HepG2 (cell line): Measurements from ENCODE around the gene SPOPL. TPM values are rescaled to one million over a fixed set of nuclear protein-coding genes. Genes with fewer than 3 reads are reported as not detected.

Experiments
- ARID5B ChIP-seq: IDR thresholded peaks from 2 replicates; pipeline ENCODE4 v1.4.0; 2020; ENCODE audit warnings: mild to moderate bottlenecking, missing genetic modification reagents
- BORCS8-MEF2B ChIP-seq: sonication (generic); formaldehyde crosslinking; IDR thresholded peaks from 2 replicates; pipeline ENCODE4 v1.8.0; 2022; ENCODE audit warnings: mild to moderate bottlenecking, missing genetic modification reagents
- CREM ChIP-seq, 2 experiments: sonication (generic) in 1 of 2; formaldehyde crosslinking in 1 of 2; IDR thresholded peaks; 2 replicates each; pipeline versions ENCODE4 v1.4.0 to v1.6.1; 2016 to 2020; ENCODE audit warnings: antibody characterized with exemption in 1 of 2, mild to moderate bottlenecking in 1 of 2, missing genetic modification reagents in 1 of 2
- GATAD2A ChIP-seq: IDR thresholded peaks from 2 replicates; pipeline ENCODE4 v1.6.1; 2016
- HNRNPK ChIP-seq: fragments of 200-400 bp; formaldehyde crosslinking; IDR thresholded peaks from 2 replicates; pipeline ENCODE4 v1.6.1; 2018; ENCODE audit warnings: low read length, low read depth, moderate library complexity, mild to moderate bottlenecking; ENCODE audit not compliant: poor library complexity, severe bottlenecking
- HOXA3 ChIP-seq: sonication (generic); formaldehyde crosslinking; IDR thresholded peaks from 2 replicates; pipeline ENCODE4 v1.5.0; 2020; ENCODE audit warnings: missing genetic modification reagents
- KDM4B ChIP-seq: sonication (generic); formaldehyde crosslinking; IDR thresholded peaks from 2 replicates; pipeline ENCODE4 v1.4.0; 2020; ENCODE audit warnings: missing genetic modification reagents
- KDM5A ChIP-seq: fragments of 200-600 bp; sonication (generic); IDR thresholded peaks from 2 replicates; pipeline ENCODE4 v1.7.0; 2018; ENCODE audit warnings: antibody characterized with exemption, mild to moderate bottlenecking, low read length, borderline replicate concordance
- MEIS1 ChIP-seq: sonication (generic); formaldehyde crosslinking; IDR thresholded peaks from 2 replicates; pipeline ENCODE4 v1.9.0; 2021; ENCODE audit warnings: mild to moderate bottlenecking, missing genetic modification reagents, moderate library complexity, borderline replicate concordance
- MNT ChIP-seq: fragments of 450-650 bp; IDR thresholded peaks from 2 replicates; pipeline ENCODE4 v1.6.1; 2016
- NR2F2 ChIP-seq: IDR thresholded peaks from 2 replicates; pipeline ENCODE4 v1.6.1; 2012; ENCODE audit warnings: low read depth, inconsistent platforms, borderline replicate concordance
- NR2F6 ChIP-seq, 2 experiments: IDR thresholded peaks; 2 replicates each; pipeline ENCODE4 v1.6.1; 2016; ENCODE audit warnings: antibody characterized with exemption in 1 of 2, mild to moderate bottlenecking in 1 of 2
- POLR2A ChIP-seq, 2 experiments: IDR thresholded peaks; 2 replicates each; pipeline ENCODE4 v1.6.1; 2011; ENCODE audit warnings: low read depth in 2 of 2, low read length in 2 of 2, mild to moderate bottlenecking in 1 of 2, moderate library complexity in 1 of 2; ENCODE audit not compliant: insufficient read depth in 1 of 2
- SP2 ChIP-seq: sonication (generic); formaldehyde crosslinking; IDR thresholded peaks from 2 replicates; pipeline ENCODE4 v1.5.1; 2020; ENCODE audit warnings: mild to moderate bottlenecking, missing genetic modification reagents
- ZFY ChIP-seq: sonication (generic); formaldehyde crosslinking; IDR thresholded peaks from 2 replicates; pipeline ENCODE4 v1.4.0; 2020; ENCODE audit warnings: missing genetic modification reagents
- ZMYM4 ChIP-seq: sonication (generic); formaldehyde crosslinking; IDR thresholded peaks from 2 replicates; pipeline ENCODE4 v1.8.1; 2023; ENCODE audit warnings: mild to moderate bottlenecking, missing genetic modification reagents
- ZNF34 ChIP-seq: sonication (generic); formaldehyde crosslinking; IDR thresholded peaks from 2 replicates; pipeline ENCODE4 v1.4.0; 2020; ENCODE audit warnings: mild to moderate bottlenecking, missing genetic modification reagents, borderline replicate concordance
- ZNF441 ChIP-seq: sonication (generic); formaldehyde crosslinking; IDR thresholded peaks from 2 replicates; pipeline ENCODE4 v1.7.0; 2021; ENCODE audit warnings: missing genetic modification reagents, borderline replicate concordance
- ZNF629 ChIP-seq: sonication (generic); formaldehyde crosslinking; conservative IDR thresholded peaks from 2 replicates; pipeline ENCODE4 v1.5.0; 2020; ENCODE audit warnings: missing genetic modification reagents
- ZNF800 ChIP-seq: sonication (generic); formaldehyde crosslinking; IDR thresholded peaks from 2 replicates; pipeline ENCODE4 v1.4.0; 2020; ENCODE audit warnings: missing genetic modification reagents
- ZSCAN5A ChIP-seq: sonication (generic); formaldehyde crosslinking; IDR thresholded peaks from 2 replicates; pipeline ENCODE4 v1.8.0; 2022; ENCODE audit warnings: mild to moderate bottlenecking, missing genetic modification reagents, borderline replicate concordance
- polyA plus RNA-seq, 8 experiments: library from polyadenylated mRNA; depleted of rRNA in 3 of 8; stranded (reverse) in 7 of 8; unstranded in 1 of 8; fragments of >200 nt; fragmentation: Illumina TruSeq in 4 of 8; extraction: Trizol in 4 of 8; gene quantifications; 2 replicates each; pipeline versions ENCODE4 v1.2.1 to v1.2.3, GENCODE V29; 2011 to 2016; ENCODE audit warnings: low read depth in 4 of 8, missing spikeins in 1 of 8, mixed read lengths in 1 of 8; ENCODE audit not compliant: insufficient read depth in 1 of 8
- total RNA-seq, 5 experiments: library from RNA; depleted of rRNA; stranded (reverse); fragments of >200 nt; fragmentation: Illumina TruSeq; extraction: Trizol; gene quantifications; 2 replicates each; pipeline ENCODE4 v1.2.3, GENCODE V29; 2016; ENCODE audit warnings: low read depth in 1 of 5

The SPOPL gene
- total and polyA plus RNA-seq, 2 of the 13 experiments (the other 11 are each of a cell fraction or from before 2014, with no cell fraction given), result 12.6 to 51.6 TPM

GRCh38 chr2:138494265-138494966 lies 7.2 kb upstream of the SPOPL start (continued):
- peak; percentile 79 for TF ChIP-seq ARID5B (CRISPR knock-in tag)
- TF ChIP-seq SP2 (CRISPR knock-in tag), result no peak
- no peak for TF ChIP-seq ZNF800 (CRISPR knock-in tag)
- TF ChIP-seq NR2F2, result peak; percentile 76; the same call in 1 of the 2 replicates
- peak; percentile 73; the same call in 1 of the 2 replicates for TF ChIP-seq BORCS8-MEF2B (CRISPR knock-in tag)
- no peak for TF ChIP-seq KDM4B (CRISPR knock-in tag)
- 0 out of 2 replicates have a peak, but pooled peaks have one; percentile 23 for TF ChIP-seq ZFY (CRISPR knock-in tag)
- TF ChIP-seq ZNF441 (CRISPR knock-in tag), result no peak
- TF ChIP-seq MEIS1, result no peak
- peak; percentile 79 for TF ChIP-seq NR2F6 (IDR thresholded peaks at IDR 0.05)
- TF ChIP-seq NR2F6 (CRISPR knock-in tag; IDR thresholded peaks at IDR 0.05), result peak; percentile 65
- TF ChIP-seq POLR2A (IDR thresholded peaks at IDR 0.05; ENCODE audit: insufficient read depth in 1 of 2, low read depth in 2 of 2, low read length in 2 of 2), result no peak
- no peak for TF ChIP-seq ZNF34
- peak; percentile 59; the same call in 1 of the 2 replicates for TF ChIP-seq CREM (IDR thresholded peaks at IDR 0.05)
- no peak for TF ChIP-seq CREM (CRISPR knock-in tag; IDR thresholded peaks at IDR 0.05)
- peak; percentile 88 for TF ChIP-seq ZMYM4 (CRISPR knock-in tag)
- peak; percentile 80 for TF ChIP-seq GATAD2A (CRISPR knock-in tag)
- TF ChIP-seq HNRNPK, result no peak
- no peak for TF ChIP-seq ZNF629 (CRISPR knock-in tag)
- no peak for TF ChIP-seq KDM5A
- peak; percentile 66; the same call in 1 of the 2 replicates for TF ChIP-seq ZSCAN5A
- TF ChIP-seq HOXA3 (CRISPR knock-in tag), result peak; percentile 50; the same call in 1 of the 2 replicates
- TF ChIP-seq MNT, result no peak
